Inflammatory macrophage (primary cell): ENCODE data around the gene ATP8B3.

Source experiments
- DNase-seq, 2 donors: peaks; one replicate each; pipeline ENCODE4 v3.0.0-alpha.2; 2020 to 2022

ATP8B3 gene

DNA sequence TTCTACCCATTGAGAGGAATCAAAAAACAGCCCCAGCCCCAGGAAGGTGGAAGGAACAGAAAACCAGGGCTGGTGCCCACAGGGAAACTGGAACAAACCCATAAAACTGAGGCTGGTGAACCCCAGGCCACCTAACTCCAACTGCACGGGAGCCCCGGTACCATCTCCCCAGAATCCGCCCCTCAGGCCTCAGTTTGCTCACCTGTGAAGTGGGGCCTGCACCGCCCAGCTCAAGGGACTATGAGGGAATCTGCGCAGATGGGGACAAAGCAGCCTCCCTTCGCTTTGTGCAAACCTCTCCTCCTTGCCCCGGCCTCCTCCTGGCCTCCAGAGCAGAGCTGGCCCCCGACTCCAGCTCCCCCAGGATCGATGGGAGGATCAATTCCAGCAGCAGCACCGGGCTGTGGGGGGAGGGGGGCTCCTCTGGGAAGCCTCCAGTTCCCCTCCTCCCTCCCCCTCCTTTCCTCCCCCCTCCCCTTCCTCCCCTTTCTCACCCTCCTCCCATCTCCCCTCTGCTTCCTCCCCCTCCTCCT, 67.9 kb downstream of the ATP8B3 start:
- no peak for DNase-seq

DNA sequence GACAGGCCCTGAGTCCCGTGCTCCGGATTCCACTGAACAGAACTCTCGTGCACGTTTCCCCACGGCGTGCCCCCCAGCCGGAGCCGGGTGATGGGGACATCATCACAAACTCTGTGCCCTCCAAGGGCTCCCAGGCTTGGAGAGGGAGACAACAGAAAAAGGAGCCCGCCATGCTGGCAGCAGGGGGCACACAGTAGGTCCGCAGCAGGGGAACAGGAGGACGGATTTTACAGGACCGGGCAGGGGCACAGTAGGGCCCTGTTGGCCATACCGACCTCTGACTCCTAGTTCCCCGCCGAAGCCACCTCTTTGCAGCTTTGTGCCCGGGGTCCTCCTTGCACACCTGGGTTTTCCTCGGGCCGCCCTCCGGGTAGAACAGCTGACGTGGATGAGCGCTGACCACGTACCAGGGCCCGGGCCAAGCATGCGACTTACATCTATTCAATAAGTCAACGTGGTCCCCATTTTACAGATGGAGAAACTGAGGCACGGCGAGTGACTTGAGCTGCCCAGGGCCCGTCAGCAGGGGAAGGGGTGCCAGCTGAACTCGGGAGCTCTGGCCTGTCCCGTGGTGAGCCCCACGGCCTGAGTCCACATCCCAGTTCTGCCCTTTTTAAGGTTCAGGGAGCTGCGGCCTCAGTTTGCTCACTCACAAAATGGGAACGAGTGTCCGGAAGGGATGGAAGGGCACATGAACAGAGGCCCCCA, 68.9 kb downstream of the ATP8B3 start:
- no peak for DNase-seq

DNA sequence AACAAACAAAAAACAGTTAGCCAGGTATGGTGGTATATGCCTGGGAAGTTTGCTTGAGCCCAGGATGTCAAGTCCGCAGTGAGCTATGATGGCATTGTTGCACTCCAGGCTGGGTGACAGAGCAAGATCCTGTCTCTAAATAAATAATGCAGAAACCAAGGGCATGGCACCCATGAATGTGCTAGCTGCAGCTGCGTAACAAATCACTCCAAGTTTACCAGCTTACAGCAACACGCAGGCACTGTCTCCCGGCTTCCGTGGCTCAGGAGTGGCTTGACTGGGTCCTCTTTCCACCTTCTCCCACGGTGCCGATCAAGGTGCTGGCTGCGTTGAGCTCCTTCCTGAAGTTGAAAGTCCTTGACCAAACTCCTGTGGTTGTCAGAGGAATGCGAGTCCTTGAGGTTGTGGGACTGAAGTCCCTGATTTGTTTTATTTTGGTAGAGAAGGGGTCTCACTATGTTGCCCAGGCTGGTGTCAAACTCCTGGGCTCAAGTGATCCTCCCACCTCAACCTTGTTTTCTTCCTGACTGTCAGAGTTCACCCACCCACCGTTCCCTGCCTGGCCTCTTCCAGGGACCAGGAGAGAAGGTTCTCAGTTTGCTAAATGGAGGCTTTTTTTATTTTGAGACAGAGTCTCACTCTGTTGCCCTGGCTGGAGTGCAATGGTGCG, 72.0 kb downstream of the ATP8B3 start:
- no peak for DNase-seq

DNA sequence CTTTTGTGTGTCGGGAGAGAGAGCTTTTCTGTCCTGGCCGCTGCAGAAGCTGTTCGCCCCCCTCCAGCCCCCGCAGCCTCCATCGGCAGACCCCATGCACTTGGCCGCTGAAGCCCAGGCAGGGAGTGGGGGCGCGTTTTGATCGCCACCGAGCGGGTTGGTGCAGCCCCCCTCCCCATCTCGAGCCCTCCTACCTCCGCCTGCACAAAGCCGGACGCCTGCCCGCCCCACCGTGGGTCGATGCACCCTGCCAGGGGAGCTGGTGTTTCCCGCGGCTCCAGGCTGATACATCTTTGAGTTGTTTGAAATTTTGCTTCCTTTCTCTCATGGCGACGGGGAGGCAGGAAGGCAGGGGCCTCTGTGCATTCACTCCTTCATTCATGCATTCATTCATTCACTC, 75.1 kb downstream of the ATP8B3 start:
- no peak for DNase-seq

DNA sequence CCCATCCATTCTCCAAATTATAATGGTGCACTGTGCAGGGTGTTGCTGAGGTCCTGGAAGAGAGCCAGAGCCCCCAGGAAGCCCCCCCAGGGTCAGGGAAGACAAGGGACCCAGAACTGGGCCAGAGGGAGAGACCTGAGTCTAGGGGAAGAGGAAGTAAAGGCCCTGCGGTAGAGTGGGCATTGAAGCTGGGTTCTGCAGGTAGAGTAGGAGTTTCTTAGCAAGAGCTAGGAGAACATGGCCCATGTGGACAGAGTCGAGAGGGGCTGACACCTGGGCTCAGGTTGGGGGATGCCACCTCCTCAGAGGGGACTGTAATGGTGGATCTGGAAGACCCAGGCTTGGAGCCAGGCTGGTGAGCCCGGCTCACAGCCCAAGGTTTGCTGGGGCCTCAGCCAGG, 75.8 kb downstream of the ATP8B3 start:
- DNase-seq = no peak

DNA sequence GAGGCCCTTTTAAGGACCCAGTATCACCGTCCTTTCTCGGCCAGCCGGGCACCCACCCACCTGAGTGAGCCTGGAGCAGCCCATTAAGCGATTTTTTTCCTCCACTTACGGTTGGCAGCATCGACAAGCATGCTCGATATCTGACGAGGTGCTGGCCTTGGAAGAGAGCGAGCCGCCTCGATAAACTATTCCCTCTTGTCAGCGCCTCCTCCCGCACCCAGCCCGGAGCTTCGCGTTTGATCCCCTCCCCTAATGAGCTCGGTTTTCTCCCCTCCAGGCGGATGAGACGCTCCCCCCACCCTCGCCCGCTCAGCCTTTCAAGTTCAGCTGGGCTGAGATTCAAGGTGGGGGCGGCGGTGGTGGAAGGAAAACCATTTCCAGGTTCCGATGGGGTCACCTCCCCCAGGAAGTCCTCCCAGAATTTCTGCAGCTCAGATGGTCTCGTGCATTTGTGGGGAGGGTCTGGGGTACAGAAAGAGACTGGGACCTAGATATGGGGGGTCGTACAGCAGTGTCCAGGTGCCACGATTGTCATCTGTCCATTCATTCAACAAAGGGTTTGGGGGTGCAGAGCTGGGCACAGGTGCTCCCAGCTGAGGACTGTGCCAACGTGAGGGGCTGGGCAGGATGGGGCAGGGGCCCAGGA, 77.6 kb downstream of the ATP8B3 start:
- DNase-seq = no peak
